DOHH2 (cell line): ENCODE results near the gene GUCA2B.

Experiments
- H3F3A ChIP-seq: fragments of 200-600 bp; sonication (generic), shearing (Covaris generic); 2 replicates; pipeline ENCODE4 v1.6.0; 2016; ENCODE audit warnings: antibody characterized with exemption, mild to moderate bottlenecking; ENCODE audit not compliant: control insufficient read depth, insufficient read depth
- H3K27ac ChIP-seq: fragments of 200-600 bp; sonication (generic); 2 replicates; pipeline ENCODE4 v1.5.1; 2014; ENCODE audit warnings: low read depth, mild to moderate bottlenecking, low read length, moderate library complexity
- H3K27me3 ChIP-seq: fragments of 200-600 bp; sonication (generic); 2 replicates; pipeline ENCODE4 v1.6.1; 2014; ENCODE audit warnings: mild to moderate bottlenecking, low read length, mixed read lengths; ENCODE audit not compliant: control insufficient read depth
- H3K36me3 ChIP-seq: fragments of 200-600 bp; sonication (generic); 2 replicates; pipeline ENCODE4 v1.6.1; 2014; ENCODE audit warnings: mild to moderate bottlenecking, low read length, moderate library complexity, mixed read lengths; ENCODE audit not compliant: control insufficient read depth
- H3K4me1 ChIP-seq: fragments of 200-600 bp; sonication (generic); 2 replicates; pipeline ENCODE4 v1.6.1; 2014; ENCODE audit warnings: mild to moderate bottlenecking, low read length, mixed read lengths; ENCODE audit not compliant: control insufficient read depth
- H3K4me2 ChIP-seq: fragments of 200-600 bp; sonication (generic); 2 replicates; pipeline ENCODE4 v1.6.0; 2014; ENCODE audit warnings: mild to moderate bottlenecking, low read length, moderate library complexity
- H3K4me3 ChIP-seq: fragments of 200-600 bp; sonication (generic); 2 replicates; pipeline ENCODE4 v1.5.1; 2014; ENCODE audit warnings: mild to moderate bottlenecking, low read length, mixed read lengths
- H3K79me2 ChIP-seq: fragments of 200-600 bp; sonication (generic); 2 replicates; pipeline ENCODE4 v1.6.1; 2014; ENCODE audit warnings: mild to moderate bottlenecking, low read length, mixed read lengths; ENCODE audit not compliant: control insufficient read depth
- H3K9me2 ChIP-seq: fragments of 200-600 bp; sonication (generic); replicated peaks from 2 replicates; pipeline ENCODE4 v1.6.1; 2014; ENCODE audit warnings: mild to moderate bottlenecking, low read length, mixed read lengths; ENCODE audit not compliant: control insufficient read depth
- H3K9me3 ChIP-seq: fragments of 200-600 bp; sonication (generic); 2 replicates; pipeline ENCODE4 v1.6.1; 2014; ENCODE audit warnings: antibody characterized with exemption, low read length, mixed read lengths; ENCODE audit not compliant: control insufficient read depth, insufficient read depth
- H4K20me1 ChIP-seq: fragments of 200-600 bp; sonication (generic); 2 replicates; pipeline ENCODE4 v1.6.0; 2014; ENCODE audit warnings: low read depth, mild to moderate bottlenecking, antibody characterized with exemption, low read length, moderate library complexity; ENCODE audit not compliant: control insufficient read depth, insufficient read depth
- EZH2phosphoT487 ChIP-seq: fragments of 200-600 bp; sonication (generic); IDR thresholded peaks from 2 replicates; pipeline ENCODE4 v1.6.1; 2017; ENCODE audit warnings: borderline replicate concordance, mild to moderate bottlenecking, antibody characterized with exemption, low read length, moderate library complexity, mixed read lengths
- TF ChIP-seq, protein P1 (sequence below): fragments of 200-600 bp; sonication (generic); IDR thresholded peaks from one replicate; pipeline ENCODE4 v1.5.1; 2014; ENCODE audit warnings: antibody characterized with exemption, mild to moderate bottlenecking, low read depth, low read length; ENCODE audit not compliant: poor library complexity, severe bottlenecking

The GUCA2B gene

DNA sequence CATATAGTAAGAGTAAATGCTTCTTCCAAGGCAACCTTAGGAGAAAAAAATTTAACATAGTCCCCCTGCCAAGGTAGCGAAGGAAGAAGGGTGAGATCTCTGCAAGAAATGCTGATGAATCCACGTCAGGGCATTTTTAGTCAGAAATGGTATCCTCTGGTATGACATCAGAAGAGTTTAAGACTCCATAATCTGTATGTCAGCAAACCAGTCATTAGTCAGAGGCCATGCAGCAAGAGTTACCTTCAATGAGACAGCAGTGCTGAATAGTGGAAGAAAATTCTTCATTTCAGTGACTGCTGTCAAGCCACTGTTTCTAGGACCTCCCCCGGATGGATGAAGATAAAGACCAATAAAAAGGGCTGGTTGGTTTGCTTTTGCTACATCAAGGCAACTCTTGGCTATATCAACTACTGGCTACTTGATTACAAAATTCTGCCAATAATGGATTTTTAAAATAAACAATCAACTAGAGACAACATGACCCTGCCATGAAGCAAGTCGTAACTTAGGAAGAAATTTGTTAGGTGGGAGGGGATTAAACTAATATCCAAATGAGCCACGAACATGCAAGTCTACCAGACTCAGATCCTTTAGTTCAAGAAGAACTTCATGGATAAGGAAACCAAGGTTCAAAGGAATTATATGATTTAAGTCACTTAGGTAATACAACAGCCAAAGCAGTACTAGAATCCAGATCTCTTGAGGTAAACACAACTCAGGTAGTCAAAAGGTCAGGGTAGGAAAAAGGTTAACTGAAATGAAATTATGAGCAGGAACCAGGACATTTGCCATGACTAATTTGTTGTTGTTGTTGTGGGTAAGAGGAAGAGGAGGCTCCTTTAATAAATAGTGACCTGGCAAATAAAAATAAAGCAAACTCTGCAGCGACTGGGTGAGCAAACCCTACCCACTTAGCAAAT lies 37.0 kb downstream of the GUCA2B start:
- H3K27me3 ChIP-seq: no peaks in the 10 kb centered on the region
- no peak overlapping the region for H3K4me3 ChIP-seq
- no peaks in the 10 kb centered on the region for H3K9me3 ChIP-seq
- H3K4me2 ChIP-seq: no peak overlapping the region
- H3K79me2 ChIP-seq: no peaks in the 10 kb centered on the region
- TF ChIP-seq EZH2phosphoT487: no peak
- TF ChIP-seq, protein P1, sequence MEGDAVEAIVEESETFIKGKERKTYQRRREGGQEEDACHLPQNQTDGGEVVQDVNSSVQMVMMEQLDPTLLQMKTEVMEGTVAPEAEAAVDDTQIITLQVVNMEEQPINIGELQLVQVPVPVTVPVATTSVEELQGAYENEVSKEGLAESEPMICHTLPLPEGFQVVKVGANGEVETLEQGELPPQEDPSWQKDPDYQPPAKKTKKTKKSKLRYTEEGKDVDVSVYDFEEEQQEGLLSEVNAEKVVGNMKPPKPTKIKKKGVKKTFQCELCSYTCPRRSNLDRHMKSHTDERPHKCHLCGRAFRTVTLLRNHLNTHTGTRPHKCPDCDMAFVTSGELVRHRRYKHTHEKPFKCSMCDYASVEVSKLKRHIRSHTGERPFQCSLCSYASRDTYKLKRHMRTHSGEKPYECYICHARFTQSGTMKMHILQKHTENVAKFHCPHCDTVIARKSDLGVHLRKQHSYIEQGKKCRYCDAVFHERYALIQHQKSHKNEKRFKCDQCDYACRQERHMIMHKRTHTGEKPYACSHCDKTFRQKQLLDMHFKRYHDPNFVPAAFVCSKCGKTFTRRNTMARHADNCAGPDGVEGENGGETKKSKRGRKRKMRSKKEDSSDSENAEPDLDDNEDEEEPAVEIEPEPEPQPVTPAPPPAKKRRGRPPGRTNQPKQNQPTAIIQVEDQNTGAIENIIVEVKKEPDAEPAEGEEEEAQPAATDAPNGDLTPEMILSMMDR: no peak
- H3K9me2 ChIP-seq: no peaks in the 10 kb centered on the region
- peaks cover 58% of the 10 kb centered on the region for H3K36me3 ChIP-seq
- H3K27ac ChIP-seq: no peak overlapping the region
- no peaks in the 10 kb centered on the region for H4K20me1 ChIP-seq
- no peaks in the 10 kb centered on the region for H3F3A ChIP-seq
- H3K4me1 ChIP-seq: no peaks in the 10 kb centered on the region

DNA sequence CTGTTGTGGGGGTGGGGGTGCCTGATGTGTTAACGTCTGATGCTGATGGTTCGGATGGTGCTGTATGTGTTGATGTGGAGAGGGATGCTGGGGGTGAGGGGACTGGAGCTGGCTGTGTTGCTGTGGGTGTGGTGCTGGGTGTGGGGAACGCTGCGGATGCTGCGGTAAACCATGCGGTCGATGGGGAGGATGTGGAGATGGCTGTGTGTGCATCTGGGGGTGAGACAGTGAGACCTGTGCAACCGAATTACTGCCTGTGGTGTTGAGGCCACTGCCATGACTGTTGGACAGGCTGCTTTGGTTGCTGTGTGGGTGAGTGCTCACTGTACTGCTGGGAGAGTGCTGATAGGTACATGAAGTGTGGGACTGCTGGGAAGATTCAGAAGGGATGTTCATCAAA lies 38.1 kb downstream of the GUCA2B start:
- Histone ChIP-seq H3K36me3 (peaks cover 64% of the 10 kb centered on the region), H3K4me3 (no peak overlapping the region), H3K79me2 (no peaks in the 10 kb centered on the region), H3K4me1 (no peaks in the 10 kb centered on the region), H3K9me2 (no peaks in the 10 kb centered on the region), H3K27me3 (no peaks in the 10 kb centered on the region), H3K4me2 (no peak overlapping the region), H3K27ac (no peak overlapping the region), H3F3A (no peaks in the 10 kb centered on the region), H3K9me3 (no peaks in the 10 kb centered on the region), H4K20me1 (no peaks in the 10 kb centered on the region)
- TF ChIP-seq, protein P1: no peak
- TF ChIP-seq EZH2phosphoT487: no peak

DNA sequence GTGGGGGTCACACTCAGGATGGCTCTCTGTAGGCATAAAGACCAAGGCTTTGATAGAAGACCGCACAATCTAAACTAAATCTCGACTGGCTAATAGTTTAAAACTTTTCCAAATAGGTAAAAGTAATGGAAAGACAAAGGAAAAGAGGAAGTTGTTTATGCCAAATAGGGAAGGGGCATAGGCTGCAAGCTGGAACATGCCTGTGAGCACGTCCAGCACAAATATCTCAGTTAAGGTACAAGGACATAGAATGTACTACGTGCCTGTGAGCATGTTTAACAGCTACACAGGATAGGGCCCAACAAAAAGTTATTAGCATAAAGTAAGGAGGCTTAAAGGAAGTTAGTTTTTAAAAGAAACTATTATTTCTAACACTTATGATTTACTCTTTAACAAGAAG lies 38.9 kb downstream of the GUCA2B start:
- Histone ChIP-seq H3K9me3 (no peaks in the 10 kb centered on the region), H3K4me1 (no peaks in the 10 kb centered on the region), H3K36me3 (peaks cover 64% of the 10 kb centered on the region), H3K4me2 (no peak overlapping the region), H3F3A (no peaks in the 10 kb centered on the region), H4K20me1 (no peaks in the 10 kb centered on the region), H3K9me2 (no peaks in the 10 kb centered on the region), H3K27ac (no peak overlapping the region), H3K4me3 (no peak overlapping the region), H3K27me3 (no peaks in the 10 kb centered on the region), H3K79me2 (no peaks in the 10 kb centered on the region)
- no peak for TF ChIP-seq EZH2phosphoT487
- TF ChIP-seq, protein P1: no peak
